H9 (cell line): ENCODE results near the gene PEPD. TPM values are rescaled to one million over a fixed set of nuclear protein-coding genes. Genes with fewer than 3 reads are reported as not detected.

Source experiments
- DNase-seq: peaks from one replicate; pipeline ENCODE4 v3.0.0-alpha.2; 2017
- H2AFZ ChIP-seq: one replicate; pipeline ENCODE4 v1.6.1; 2013; ENCODE audit warnings: mild to moderate bottlenecking, low read length, control low read depth, moderate library complexity
- H2AK5ac ChIP-seq: 2 replicates; pipeline ENCODE4 v1.6.1; 2013; ENCODE audit warnings: low read length, control low read depth, mixed read lengths; ENCODE audit not compliant: insufficient read length
- H2BK120ac ChIP-seq: one replicate; pipeline ENCODE4 v1.6.1; 2013; ENCODE audit warnings: low read depth, mild to moderate bottlenecking, low read length, control low read depth, inconsistent platforms; ENCODE audit not compliant: poor library complexity, severe bottlenecking
- H2BK12ac ChIP-seq: 2 replicates; pipeline ENCODE4 v1.6.1; 2013; ENCODE audit warnings: low read length, control low read depth, mixed read lengths, low read depth; ENCODE audit not compliant: insufficient read length
- H2BK15ac ChIP-seq: 2 replicates; pipeline ENCODE4 v1.6.1; 2013; ENCODE audit warnings: low read depth, low read length, control low read depth
- H2BK20ac ChIP-seq: one replicate; pipeline ENCODE4 v1.6.1; 2013; ENCODE audit warnings: low read depth, mild to moderate bottlenecking, low read length, control low read depth, inconsistent platforms; ENCODE audit not compliant: poor library complexity, severe bottlenecking
- H2BK5ac ChIP-seq: 2 replicates; pipeline ENCODE4 v1.6.1; 2013; ENCODE audit warnings: low read length, control low read depth, mixed read lengths; ENCODE audit not compliant: insufficient read length
- H3K14ac ChIP-seq: 2 replicates; pipeline ENCODE4 v1.6.1; 2013; ENCODE audit warnings: low read length, control low read depth; ENCODE audit not compliant: insufficient read depth
- H3K18ac ChIP-seq: 2 replicates; pipeline ENCODE4 v1.6.1; 2013; ENCODE audit warnings: low read depth, mild to moderate bottlenecking, mixed read lengths, low read length, control low read depth; ENCODE audit not compliant: insufficient read length
- H3K23ac ChIP-seq: 2 replicates; pipeline ENCODE4 v1.6.1; 2013; ENCODE audit warnings: low read length, control low read depth, mixed read lengths, low read depth; ENCODE audit not compliant: insufficient read length
- H3K23me2 ChIP-seq: 2 replicates; pipeline ENCODE4 v1.6.1; 2013; ENCODE audit warnings: low read depth, mild to moderate bottlenecking, mixed read lengths, low read length, control low read depth; ENCODE audit not compliant: insufficient read length, poor library complexity, severe bottlenecking
- H3K27ac ChIP-seq: 2 replicates; pipeline ENCODE4 v1.5.1; 2013; ENCODE audit warnings: low read length, control low read depth, mixed read lengths, low read depth; ENCODE audit not compliant: insufficient read length
- H3K27me3 ChIP-seq: 2 replicates; pipeline ENCODE4 v1.6.1; 2013; ENCODE audit warnings: low read length, control low read depth, inconsistent platforms; ENCODE audit not compliant: insufficient read depth
- H3K4ac ChIP-seq: 2 replicates; pipeline ENCODE4 v1.6.1; 2013; ENCODE audit warnings: low read depth, mild to moderate bottlenecking, control low read depth, inconsistent platforms, low read length, moderate library complexity
- H3K4me1 ChIP-seq: 2 replicates; pipeline ENCODE4 v1.6.1; 2013; ENCODE audit warnings: low read length, control low read depth, inconsistent platforms; ENCODE audit not compliant: insufficient read depth
- H3K4me2 ChIP-seq: 2 replicates; pipeline ENCODE4 v1.6.1; 2013; ENCODE audit warnings: low read length, control low read depth, mixed read lengths; ENCODE audit not compliant: insufficient read length, insufficient read depth
- H3K56ac ChIP-seq: 2 replicates; pipeline ENCODE4 v1.6.1; 2013; ENCODE audit warnings: low read depth, mild to moderate bottlenecking, mixed read lengths, low read length, control low read depth; ENCODE audit not compliant: insufficient read length
- H3K79me1 ChIP-seq: 2 replicates; pipeline ENCODE4 v1.6.1; 2013; ENCODE audit warnings: low read depth, mild to moderate bottlenecking, moderate library complexity, low read length, control low read depth, inconsistent platforms; ENCODE audit not compliant: insufficient read depth, poor library complexity, severe bottlenecking
- H3K79me2 ChIP-seq: 2 replicates; pipeline ENCODE4 v1.6.1; 2013; ENCODE audit warnings: low read length, control low read depth, inconsistent platforms; ENCODE audit not compliant: insufficient read depth
- H3K9ac ChIP-seq: 2 replicates; pipeline ENCODE4 v1.6.1; 2013; ENCODE audit warnings: low read length, control low read depth, mixed read lengths; ENCODE audit not compliant: insufficient read length; ENCODE audit errors: extremely low read depth
- H3K9me3 ChIP-seq: one replicate; pipeline ENCODE4 v1.6.1; 2013; ENCODE audit warnings: low read depth, low read length, inconsistent platforms; ENCODE audit not compliant: control insufficient read depth
- H3T11ph ChIP-seq: one replicate; pipeline ENCODE4 v1.6.1; 2013; ENCODE audit warnings: mild to moderate bottlenecking, low read length, control low read depth, inconsistent platforms
- H4K20me1 ChIP-seq: one replicate; pipeline ENCODE4 v1.6.1; 2013; ENCODE audit not compliant: control insufficient read depth, insufficient read length, insufficient read depth
- H4K5ac ChIP-seq: 2 replicates; pipeline ENCODE4 v1.6.1; 2013; ENCODE audit warnings: low read depth, mild to moderate bottlenecking, mixed read lengths, low read length, control low read depth; ENCODE audit not compliant: insufficient read length
- H4K8ac ChIP-seq: replicated peaks from 2 replicates; pipeline ENCODE4 v1.6.1; 2013; ENCODE audit warnings: low read length, control low read depth, mixed read lengths, low read depth; ENCODE audit not compliant: insufficient read length
- H4K91ac ChIP-seq: 2 replicates; pipeline ENCODE4 v1.6.1; 2013; ENCODE audit warnings: low read depth, mild to moderate bottlenecking, moderate library complexity, mixed read lengths, low read length, control low read depth; ENCODE audit not compliant: insufficient read length
- H3K27ac Mint-ChIP-seq, 3 experiments: 2 replicates in 2 of 3; 3 replicates in 1 of 3; pipeline ENCODE4 v1.8.0; 2020 to 2021; ENCODE audit warnings: mixed read lengths in 3 of 3, mild to moderate bottlenecking in 1 of 3, moderate library complexity in 1 of 3
- H3K27me3 Mint-ChIP-seq: 2 replicates; pipeline ENCODE4 v1.8.0; 2021; ENCODE audit warnings: low read depth, mild to moderate bottlenecking, moderate library complexity, mixed read lengths
- H3K36me3 Mint-ChIP-seq, 3 experiments: 2 replicates in 2 of 3; 3 replicates in 1 of 3; pipeline ENCODE4 v1.8.0; 2020 to 2021; ENCODE audit warnings: low read depth in 3 of 3, mixed read lengths in 3 of 3; ENCODE audit not compliant: insufficient read depth in 1 of 3
- H3K4me1 Mint-ChIP-seq, 2 experiments: 2 replicates each; pipeline ENCODE4 v1.8.0; 2020; ENCODE audit warnings: mixed read lengths in 2 of 2
- H3K4me3 Mint-ChIP-seq, 2 experiments: 2 replicates in 1 of 2; 3 replicates in 1 of 2; pipeline ENCODE4 v1.8.0; 2020 to 2021; ENCODE audit warnings: mild to moderate bottlenecking in 2 of 2, mixed read lengths in 2 of 2, moderate library complexity in 1 of 2
- H3K9me3 Mint-ChIP-seq, 2 experiments: 2 replicates in 1 of 2; 3 replicates in 1 of 2; pipeline ENCODE4 v1.8.0; 2020; ENCODE audit warnings: mild to moderate bottlenecking in 2 of 2, mixed read lengths in 2 of 2, moderate library complexity in 1 of 2
- CTCF ChIP-seq: fragments of 200-600 bp; sonication (generic); conservative IDR thresholded peaks from 3 replicates; pipeline ENCODE4 v1.8.0; 2021; ENCODE audit warnings: antibody characterized with exemption, mild to moderate bottlenecking
- WGBS: extraction: QIAGEN DNeasy Blood & Tissue Kit; methylation state at CpG from one replicate; pipeline ENCODE4 v1.1.7; 2013; ENCODE audit warnings: missing lambda C conversion rate, low lambda C conversion rate, mixed read lengths; ENCODE audit not compliant: insufficient read length; ENCODE audit errors: extremely low coverage; 5-methylcytosine and 5-hydroxymethylcytosine counted together
- total RNA-seq: library from RNA; stranded (reverse); gene quantifications from 2 replicates; pipeline ENCODE4 v1.2.1, GENCODE V29; 2021

The PEPD gene
- total RNA-seq, 1 experiment from 2014 or later: 52.8 TPM

- Mint-ChIP-seq H3K4me1 (peaks cover 29 to 30% of the 10 kb centered on the region in 2 experiments), H3K4me3 (no peak overlapping the region), H3K9me3 (no peaks in the 10 kb centered on the region), H3K36me3 (peaks cover 9 to 23% (median 12%) of the 10 kb centered on the region in 3 experiments; a peak in 6 of 7 replicates), H3K27me3 (no peaks in the 10 kb centered on the region), H3K27ac (no peak overlapping the region; a peak in 2 of 7 replicates)
- Histone ChIP-seq H3K79me2 (peaks cover 5% of the 10 kb centered on the region; the same call in 1 of the 2 replicates), H3K56ac (no peak overlapping the region), H4K20me1 (peaks cover 4% of the 10 kb centered on the region), H4K5ac (no peak overlapping the region), H2BK5ac (no peak overlapping the region), H3K18ac (no peak overlapping the region), H3K4ac (no peak overlapping the region), H2BK20ac (no peak overlapping the region), H4K8ac (no peak overlapping the region), H3K79me1 (peaks cover 4% of the 10 kb centered on the region), H3K27me3 (no peaks in the 10 kb centered on the region), H3T11ph (no peak overlapping the region), H3K4me1 (no peaks in the 10 kb centered on the region), H4K91ac (no peak overlapping the region), H3K9ac (no peak overlapping the region), H3K23ac (no peak overlapping the region), H2BK15ac (no peak overlapping the region), H3K23me2 (no peaks in the 10 kb centered on the region), H2BK120ac (no peak overlapping the region), H3K4me2 (no peak overlapping the region), H3K27ac (no peak overlapping the region), H3K14ac (no peak overlapping the region), H2AFZ (no peak overlapping the region), H3K9me3 (no peaks in the 10 kb centered on the region), H2AK5ac (no peak overlapping the region), H2BK12ac (no peak overlapping the region)
- no CpG with 5 or more reads among the region's 4 CpGs for WGBS
- no peak for TF ChIP-seq CTCF
- DNase-seq: no peak
Observed at GRCh38 chr19:33382982-33383381, 138.6 kb downstream of the PEPD start.
